Measurements from ENCODE around the gene LOX.

LOX gene

GRCh38 chr5:122078116-122079110, at the start of gene LOX:
Gene LOX, minus strand, starts transcription at chr5:122078259. Its CDS starts 274 bp downstream, at chr5:122077985.
- Histone ChIP-seq H3K27me3 (replicated peaks; ENCODE audit: control insufficient read depth, insufficient read depth, low read length) (no peaks in the 10 kb centered on the region), H3K4me3 (ENCODE audit: low read length) (peak within 1 kb of the TSS; percentile 98)
- DNase-seq (ENCODE audit: low read depth) = peak; percentile 98

GRCh38 chr5:122126756-122127321, 48.8 kb upstream of the LOX start:
- H3K9me3 ChIP-seq (ENCODE audit: control insufficient read depth, low read length) = no peaks in the 10 kb centered on the region
- H3K4me1 ChIP-seq (ENCODE audit: control insufficient read depth, insufficient read depth, low read length) = peaks cover 25% of the 10 kb centered on the region
- H3K27me3 ChIP-seq (replicated peaks; ENCODE audit: control insufficient read depth, insufficient read depth, low read length) = no peaks in the 10 kb centered on the region
- H3K36me3 ChIP-seq (ENCODE audit: control insufficient read depth, insufficient read depth, low read length, severe bottlenecking) = no peaks in the 10 kb centered on the region
- peak; percentile 45 for DNase-seq (ENCODE audit: low read depth)
- H3K9ac ChIP-seq (ENCODE audit: low read length) = peak overlapping the region; percentile 76
- peak overlapping the region; percentile 64 for H3K4me3 ChIP-seq (ENCODE audit: low read length)

More at GRCh38 chr5:122078116-122079110, at the start of gene LOX:
- H3K4me1 ChIP-seq (ENCODE audit: control insufficient read depth, insufficient read depth, low read length) = peaks cover 42% of the 10 kb centered on the region
- H3K36me3 ChIP-seq (ENCODE audit: control insufficient read depth, insufficient read depth, low read length, severe bottlenecking) = peaks cover 19% of the 10 kb centered on the region
- H3K9ac ChIP-seq (ENCODE audit: low read length) = peak within 1 kb of the TSS; percentile 98
- H3K9me3 ChIP-seq (ENCODE audit: control insufficient read depth, low read length) = no peaks in the 10 kb centered on the region

GRCh38 chr5:122126177-122126755, 48.2 kb upstream of the LOX start:
- DNase-seq (ENCODE audit: low read depth) = peak; percentile 40
- H3K36me3 ChIP-seq (ENCODE audit: control insufficient read depth, insufficient read depth, low read length, severe bottlenecking) = no peaks in the 10 kb centered on the region
- H3K4me3 ChIP-seq (ENCODE audit: low read length) = peak overlapping the region; percentile 64
- H3K9me3 ChIP-seq (ENCODE audit: control insufficient read depth, low read length) = no peaks in the 10 kb centered on the region
- H3K27me3 ChIP-seq (replicated peaks; ENCODE audit: control insufficient read depth, insufficient read depth, low read length) = no peaks in the 10 kb centered on the region
- peaks cover 28% of the 10 kb centered on the region for H3K4me1 ChIP-seq (ENCODE audit: control insufficient read depth, insufficient read depth, low read length)
- H3K9ac ChIP-seq (ENCODE audit: low read length) = peak overlapping the region; percentile 76

GRCh38 chr5:122124766-122125165, 46.7 kb upstream of the LOX start:
- peaks cover 33% of the 10 kb centered on the region for H3K4me1 ChIP-seq (ENCODE audit: control insufficient read depth, insufficient read depth, low read length)
- no peak for DNase-seq (ENCODE audit: low read depth)
- H3K36me3 ChIP-seq (ENCODE audit: control insufficient read depth, insufficient read depth, low read length, severe bottlenecking) = no peaks in the 10 kb centered on the region
- H3K9me3 ChIP-seq (ENCODE audit: control insufficient read depth, low read length) = no peaks in the 10 kb centered on the region
- no peak overlapping the region for H3K4me3 ChIP-seq (ENCODE audit: low read length)
- H3K27me3 ChIP-seq (replicated peaks; ENCODE audit: control insufficient read depth, insufficient read depth, low read length) = no peaks in the 10 kb centered on the region
- H3K9ac ChIP-seq (ENCODE audit: low read length) = no peak overlapping the region

GRCh38 chr5:122121479-122122465, 43.7 kb upstream of the LOX start:
- H3K4me1 ChIP-seq (ENCODE audit: control insufficient read depth, insufficient read depth, low read length) = peaks cover 20% of the 10 kb centered on the region

GRCh38 chr5:122120957-122121356, 42.9 kb upstream of the LOX start:
- H3K9me3 ChIP-seq (ENCODE audit: control insufficient read depth, low read length) = no peaks in the 10 kb centered on the region
- DNase-seq (ENCODE audit: low read depth) = no peak

More at GRCh38 chr5:122121479-122122465, 43.7 kb upstream of the LOX start:
- Histone ChIP-seq H3K9me3 (ENCODE audit: control insufficient read depth, low read length) (no peaks in the 10 kb centered on the region), H3K27me3 (replicated peaks; ENCODE audit: control insufficient read depth, insufficient read depth, low read length) (no peaks in the 10 kb centered on the region), H3K4me3 (ENCODE audit: low read length) (no peak overlapping the region), H3K36me3 (ENCODE audit: control insufficient read depth, insufficient read depth, low read length, severe bottlenecking) (no peaks in the 10 kb centered on the region), H3K9ac (ENCODE audit: low read length) (no peak overlapping the region)
- no peak for DNase-seq (ENCODE audit: low read depth)

GRCh38 chr5:122120493-122120892, 42.4 kb upstream of the LOX start:
- H3K4me3 ChIP-seq (ENCODE audit: low read length) = no peak overlapping the region
- H3K9me3 ChIP-seq (ENCODE audit: control insufficient read depth, low read length) = no peaks in the 10 kb centered on the region
- peaks cover 8% of the 10 kb centered on the region for H3K4me1 ChIP-seq (ENCODE audit: control insufficient read depth, insufficient read depth, low read length)
- H3K9ac ChIP-seq (ENCODE audit: low read length) = no peak overlapping the region
- H3K36me3 ChIP-seq (ENCODE audit: control insufficient read depth, insufficient read depth, low read length, severe bottlenecking) = no peaks in the 10 kb centered on the region
- no peaks in the 10 kb centered on the region for H3K27me3 ChIP-seq (replicated peaks; ENCODE audit: control insufficient read depth, insufficient read depth, low read length)
- DNase-seq (ENCODE audit: low read depth) = no peak

More at GRCh38 chr5:122120957-122121356, 42.9 kb upstream of the LOX start:
- Histone ChIP-seq H3K4me3 (ENCODE audit: low read length) (no peak overlapping the region), H3K4me1 (ENCODE audit: control insufficient read depth, insufficient read depth, low read length) (peaks cover 12% of the 10 kb centered on the region), H3K9ac (ENCODE audit: low read length) (no peak overlapping the region), H3K36me3 (ENCODE audit: control insufficient read depth, insufficient read depth, low read length, severe bottlenecking) (no peaks in the 10 kb centered on the region), H3K27me3 (replicated peaks; ENCODE audit: control insufficient read depth, insufficient read depth, low read length) (no peaks in the 10 kb centered on the region)

- Histone ChIP-seq H3K27me3 (replicated peaks; ENCODE audit: control insufficient read depth, insufficient read depth, low read length) (no peaks in the 10 kb centered on the region), H3K9ac (ENCODE audit: low read length) (no peak overlapping the region), H3K4me3 (ENCODE audit: low read length) (no peak overlapping the region), H3K36me3 (ENCODE audit: control insufficient read depth, insufficient read depth, low read length, severe bottlenecking) (no peaks in the 10 kb centered on the region), H3K9me3 (ENCODE audit: control insufficient read depth, low read length) (no peaks in the 10 kb centered on the region), H3K4me1 (ENCODE audit: control insufficient read depth, insufficient read depth, low read length) (peaks cover 8% of the 10 kb centered on the region)
- no peak for DNase-seq (ENCODE audit: low read depth)
Measured at GRCh38 chr5:122119205-122119604, 41.1 kb upstream of the LOX start.

GRCh38 chr5:122118356-122118948, 40.4 kb upstream of the LOX start:
- Histone ChIP-seq H3K36me3 (ENCODE audit: control insufficient read depth, insufficient read depth, low read length, severe bottlenecking) (no peaks in the 10 kb centered on the region), H3K4me1 (ENCODE audit: control insufficient read depth, insufficient read depth, low read length) (peaks cover 8% of the 10 kb centered on the region)
- no peak for DNase-seq (ENCODE audit: low read depth)

GRCh38 chr5:122114501-122114900, 36.4 kb upstream of the LOX start:
- peaks cover 13% of the 10 kb centered on the region for H3K4me1 ChIP-seq (ENCODE audit: control insufficient read depth, insufficient read depth, low read length)
- no peak overlapping the region for H3K4me3 ChIP-seq (ENCODE audit: low read length)
- no peak for DNase-seq (ENCODE audit: low read depth)
- no peaks in the 10 kb centered on the region for H3K36me3 ChIP-seq (ENCODE audit: control insufficient read depth, insufficient read depth, low read length, severe bottlenecking)
- no peaks in the 10 kb centered on the region for H3K27me3 ChIP-seq (replicated peaks; ENCODE audit: control insufficient read depth, insufficient read depth, low read length)
- H3K9me3 ChIP-seq (ENCODE audit: control insufficient read depth, low read length) = no peaks in the 10 kb centered on the region
- no peak overlapping the region for H3K9ac ChIP-seq (ENCODE audit: low read length)

More at GRCh38 chr5:122118356-122118948, 40.4 kb upstream of the LOX start:
- Histone ChIP-seq H3K9me3 (ENCODE audit: control insufficient read depth, low read length) (no peaks in the 10 kb centered on the region), H3K4me3 (ENCODE audit: low read length) (no peak overlapping the region), H3K27me3 (replicated peaks; ENCODE audit: control insufficient read depth, insufficient read depth, low read length) (no peaks in the 10 kb centered on the region), H3K9ac (ENCODE audit: low read length) (no peak overlapping the region)
